IMR-90 (cell line): Measurements from ENCODE around the gene TRPM1. TPM values are rescaled to one million over a fixed set of nuclear protein-coding genes. Genes with fewer than 3 reads are reported as not detected.

Experiments used
- ATAC-seq: fragments of 200-7000 bp; cut with Tn5 transposase; 2 replicates; pipeline ENCODE4 v1.9.1; 2020; ENCODE audit warnings: low read depth, mild to moderate bottlenecking, moderate library complexity
- BruUV-seq: library from RNA; stranded (reverse); fragments of 400-500 nt; replicated peaks from 2 replicates; lab custom pipeline; 2021; lab: Mats Ljungman, UMichigan
- CTCF ChIA-PET: fragments of 300-600 bp; formaldehyde crosslinking; extraction: SDS; loops from one replicate; lab custom pipeline; 2021; ENCODE audit warnings: antibody characterized with exemption; lab: Yijun Ruan, JAX
- POLR2A ChIA-PET: fragments of 300-600 bp; sonication (Branson Sonifier 250); formaldehyde crosslinking; loops from one replicate; lab custom pipeline; 2022; ENCODE audit warnings: antibody characterized with exemption; ENCODE audit not compliant: unreplicated experiment; lab: Charles Lee
- DNase-seq: peaks from one replicate; pipeline ENCODE4 v3.0.0; 2013
- H2AFZ ChIP-seq: replicated peaks from 2 replicates; pipeline ENCODE3; 2013; ENCODE audit warnings: low read length, mild to moderate bottlenecking; ENCODE audit not compliant: poor library complexity
- H2AK5ac ChIP-seq: 2 replicates; pipeline ENCODE4 v1.6.1; 2013; ENCODE audit warnings: low read depth, low read length, inconsistent platforms
- H2AK9ac ChIP-seq: replicated peaks from 2 replicates; pipeline ENCODE3; 2013; ENCODE audit warnings: mild to moderate bottlenecking, low read depth, low read length, moderate library complexity; ENCODE audit not compliant: poor library complexity
- H2BK120ac ChIP-seq: 2 replicates; pipeline ENCODE4 v1.6.1; 2013; ENCODE audit warnings: low read depth, low read length, inconsistent platforms
- H2BK15ac ChIP-seq: 3 replicates; pipeline ENCODE4 v1.6.1; 2013; ENCODE audit warnings: low read depth, low read length, inconsistent platforms
- H2BK20ac ChIP-seq: 2 replicates; pipeline ENCODE4 v1.6.1; 2013; ENCODE audit warnings: low read depth, mild to moderate bottlenecking, inconsistent platforms, low read length, moderate library complexity
- H2BK5ac ChIP-seq: 2 replicates; pipeline ENCODE4 v1.6.1; 2013; ENCODE audit warnings: mild to moderate bottlenecking, low read depth, low read length, inconsistent platforms; ENCODE audit not compliant: poor library complexity, severe bottlenecking
- H3K14ac ChIP-seq: replicated peaks from 2 replicates; pipeline ENCODE4 v1.6.1; 2013; ENCODE audit warnings: low read depth, low read length, inconsistent platforms
- H3K18ac ChIP-seq: 2 replicates; pipeline ENCODE4 v1.6.1; 2013; ENCODE audit warnings: low read depth, low read length, control low read depth
- H3K23ac ChIP-seq: 2 replicates; pipeline ENCODE4 v1.6.1; 2013; ENCODE audit warnings: low read depth, low read length, inconsistent platforms
- H3K27ac ChIP-seq: 2 replicates; pipeline ENCODE4 v1.5.1; 2013; ENCODE audit warnings: mild to moderate bottlenecking, control low read depth, low read length; ENCODE audit not compliant: insufficient read depth
- H3K27me3 ChIP-seq: 2 replicates; pipeline ENCODE4 v1.6.1; 2013; ENCODE audit warnings: low read length; ENCODE audit not compliant: control insufficient read depth, insufficient read depth
- H3K36me3 ChIP-seq: 2 replicates; pipeline ENCODE4 v1.6.1; 2013; ENCODE audit warnings: low read length, mixed read lengths; ENCODE audit not compliant: control insufficient read depth, insufficient read depth
- H3K4ac ChIP-seq: 2 replicates; pipeline ENCODE4 v1.6.1; 2013; ENCODE audit warnings: low read depth, low read length, inconsistent platforms
- H3K4me1 ChIP-seq: 2 replicates; pipeline ENCODE4 v1.6.1; 2013; ENCODE audit warnings: low read length, mixed read lengths; ENCODE audit not compliant: control insufficient read depth, insufficient read depth
- H3K4me2 ChIP-seq: 2 replicates; pipeline ENCODE4 v1.6.1; 2013; ENCODE audit warnings: low read depth, mild to moderate bottlenecking, control low read depth, low read length, moderate library complexity
- H3K4me3 ChIP-seq: 2 replicates; pipeline ENCODE4 v1.5.1; 2013; ENCODE audit warnings: low read depth, mild to moderate bottlenecking, control low read depth, low read length, moderate library complexity; ENCODE audit not compliant: insufficient read depth
- H3K56ac ChIP-seq: 2 replicates; pipeline ENCODE4 v1.6.1; 2013; ENCODE audit warnings: low read length, inconsistent platforms; ENCODE audit not compliant: insufficient read depth; ENCODE audit errors: extremely low read depth
- H3K79me1 ChIP-seq, 2 experiments: 2 replicates each; pipeline ENCODE4 v1.6.1; 2013; ENCODE audit warnings: low read length in 2 of 2, inconsistent platforms in 1 of 2, low read depth in 1 of 2
- H3K9ac ChIP-seq: 2 replicates; pipeline ENCODE4 v1.6.1; 2013; ENCODE audit warnings: low read depth, low read length, control low read depth
- H3K9me1 ChIP-seq: 2 replicates; pipeline ENCODE4 v1.6.1; 2013; ENCODE audit warnings: low read length, inconsistent platforms; ENCODE audit not compliant: insufficient read depth
- H3K9me3 ChIP-seq: 2 replicates; pipeline ENCODE4 v1.6.1; 2013; ENCODE audit warnings: low read length; ENCODE audit not compliant: control insufficient read depth, insufficient read depth
- H4K20me1 ChIP-seq: 2 replicates; pipeline ENCODE4 v1.6.1; 2013; ENCODE audit warnings: low read length, inconsistent platforms; ENCODE audit not compliant: insufficient read depth
- H4K5ac ChIP-seq: 2 replicates; pipeline ENCODE4 v1.6.1; 2013; ENCODE audit warnings: mild to moderate bottlenecking, low read depth, low read length, control low read depth
- H4K8ac ChIP-seq, 2 experiments: 2 replicates each; pipeline ENCODE4 v1.6.1; 2013; ENCODE audit warnings: low read depth in 2 of 2, low read length in 2 of 2, control low read depth in 1 of 2, inconsistent platforms in 1 of 2
- H4K91ac ChIP-seq: 2 replicates; pipeline ENCODE4 v1.6.1; 2013; ENCODE audit warnings: low read depth, low read length, inconsistent platforms; ENCODE audit not compliant: insufficient read depth
- BHLHE40 ChIP-seq: fragments of 150-350 bp; IDR thresholded peaks from 2 replicates; pipeline ENCODE4 v1.6.1; 2016; ENCODE audit warnings: mild to moderate bottlenecking, low read depth, low read length
- CEBPB ChIP-seq: IDR thresholded peaks from 2 replicates; pipeline ENCODE4 v1.6.1; 2012; ENCODE audit warnings: low read depth, low read length, improper control_type of control experiment
- CHD1 ChIP-seq: IDR thresholded peaks from 2 replicates; pipeline ENCODE4 v1.6.1; 2012; ENCODE audit warnings: low read depth, low read length, improper control_type of control experiment
- MAFK ChIP-seq: IDR thresholded peaks from 2 replicates; pipeline ENCODE4 v1.6.1; 2012; ENCODE audit warnings: low read depth, low read length, improper control_type of control experiment
- MAZ ChIP-seq: IDR thresholded peaks from 2 replicates; pipeline ENCODE4 v1.6.1; 2012; ENCODE audit warnings: low read depth, mild to moderate bottlenecking, low read length, improper control_type of control experiment, moderate library complexity, borderline replicate concordance
- MXI1 ChIP-seq: IDR thresholded peaks from 2 replicates; pipeline ENCODE4 v1.6.1; 2012; ENCODE audit warnings: low read depth, mild to moderate bottlenecking, low read length, moderate library complexity, borderline replicate concordance
- NFE2L2 ChIP-seq: fragments of 150-350 bp; IDR thresholded peaks from 2 replicates; pipeline ENCODE4 v1.6.1; 2016; ENCODE audit warnings: low read depth, mild to moderate bottlenecking, low read length
- POLR2A ChIP-seq: IDR thresholded peaks from 2 replicates; pipeline ENCODE4 v1.6.1; 2012; ENCODE audit warnings: mild to moderate bottlenecking, low read depth, low read length
- RAD21 ChIP-seq: IDR thresholded peaks from 2 replicates; pipeline ENCODE4 v1.6.1; 2012; ENCODE audit warnings: low read length, improper control_type of control experiment
- RCOR1 ChIP-seq: IDR thresholded peaks from 2 replicates; pipeline ENCODE4 v1.6.1; 2012; ENCODE audit warnings: mild to moderate bottlenecking, low read length, improper control_type of control experiment; ENCODE audit not compliant: insufficient replicate concordance
- RFX5 ChIP-seq: IDR thresholded peaks from 2 replicates; pipeline ENCODE4 v1.8.0; 2012; ENCODE audit warnings: low read depth, mild to moderate bottlenecking, low read length, moderate library complexity
- SMC3 ChIP-seq: fragments of 150-350 bp; IDR thresholded peaks from 2 replicates; pipeline ENCODE4 v1.6.1; 2016; ENCODE audit warnings: low read depth, mild to moderate bottlenecking, antibody characterized with exemption, low read length, moderate library complexity
- WGBS, 2 experiments: methylation state at CpG; one replicate each; pipeline versions ENCODE4 v1.1.5 to v1.1.7; 2013; ENCODE audit warnings: missing lambda C conversion rate in 2 of 2; ENCODE audit not compliant: insufficient read length in 1 of 2; ENCODE audit errors: extremely low coverage in 2 of 2; 5-methylcytosine and 5-hydroxymethylcytosine counted together
- dilution Hi-C: fragments of 300-500 bp; cut with HindIII; formaldehyde crosslinking; loops from one replicate; pipeline ENCODE4 v1.14.3; 2018; ENCODE audit warnings: low sequenced_read_pairs; ENCODE audit not compliant: unreplicated experiment
- in situ Hi-C: fragments of 300-500 bp; cut with MboI; formaldehyde crosslinking; loops from 3 replicates; pipeline ENCODE4 v1.14.3; 2019; ENCODE audit warnings: low sequenced_read_pairs, inconsistent platforms, mixed read lengths
- intact Hi-C: fragments of 100-400 bp; cut with micrococcal nuclease; formaldehyde crosslinking; loops from 2 replicates; pipeline ENCODE4 v1.10.0; 2022
- polyA plus RNA-seq, 3 experiments: library from polyadenylated mRNA; depleted of rRNA; stranded (reverse); fragments of >200 nt; gene quantifications; 2 replicates each; pipeline ENCODE4 v1.2.3, GENCODE V29; 2012; ENCODE audit warnings: low replicate concordance in 1 of 3
- total RNA-seq: library from RNA; depleted of rRNA; stranded (reverse); fragments of >200 nt; gene quantifications from 2 replicates; pipeline ENCODE4 v1.2.3, GENCODE V29; 2012
- TF ChIP-seq, protein P1 (sequence below): fragments of 150-350 bp; IDR thresholded peaks from 2 replicates; pipeline ENCODE4 v1.6.1; 2016; ENCODE audit warnings: low read depth, mild to moderate bottlenecking, low read length, moderate library complexity, borderline replicate concordance
- TF ChIP-seq, protein P2 (sequence below): fragments of 150-350 bp; IDR thresholded peaks from 2 replicates; pipeline ENCODE4 v1.6.1; 2017; ENCODE audit warnings: mild to moderate bottlenecking, antibody characterized with exemption, low read length, low read depth

TRPM1 gene
- total and polyA plus RNA-seq, 2 of the 4 experiments (the other 2 are of a cell fraction) = not detected

GRCh38 chr15:30953731-30954378, 147.7 kb downstream of the TRPM1 start:
- Histone ChIP-seq H3K18ac (peak overlapping the region; percentile 47), H2AFZ (peak overlapping the region; percentile 81), H2BK20ac (peak overlapping the region; percentile 11; the same call in 1 of the 2 replicates), H4K91ac (peak overlapping the region; percentile 82), H2AK9ac (peak overlapping the region; percentile 68), H3K9me3 (no peaks in the 10 kb centered on the region), H3K27ac (peak overlapping the region; percentile 86), H3K4me1 (peaks cover 9% of the 10 kb centered on the region), H3K56ac (no peak overlapping the region), H3K14ac (peak overlapping the region; percentile 34), H3K79me1 (peaks cover 0 to 14% of the 10 kb centered on the region in 2 experiments; a peak in 2 of 4 replicates), H2AK5ac (peak overlapping the region; percentile 96; the same call in 1 of the 2 replicates), H3K4me3 (no peak overlapping the region), H2BK5ac (peak overlapping the region; percentile 88), H4K8ac (peak overlapping the region in 1 of 2 experiments; percentile 80; a peak in 2 of 4 replicates), H4K20me1 (peaks cover 3% of the 10 kb centered on the region), H3K9ac (no peak overlapping the region), H2BK120ac (peak overlapping the region; percentile 66), H4K5ac (peak overlapping the region; percentile 11; the same call in 1 of the 2 replicates), H2BK15ac (peak overlapping the region; percentile 59; the same call in 1 of the 3 replicates), H3K4me2 (no peak overlapping the region; the same call in 1 of the 2 replicates), H3K36me3 (peaks cover 28% of the 10 kb centered on the region), H3K27me3 (no peaks in the 10 kb centered on the region), H3K9me1 (peaks cover 9% of the 10 kb centered on the region), H3K4ac (peak overlapping the region; percentile 91), H3K23ac (peak overlapping the region; percentile 43)
- DNase-seq (peak; percentile 96), ATAC-seq (peak; percentile 95)
- CTCF ChIA-PET = interaction anchor here (1.8 kb wide), 1 partner anchor 175 kb away, joined by 3 read pairs; no protein-coding TSS in a partner anchor
- in situ Hi-C loops (no loop called here), dilution Hi-C loops (no loop called here), intact Hi-C loops (loop anchor here (1.0 to 2.0 kb wide), 2 partner anchors 37 to 175 kb away; partner anchors contain the start of gene MTMR10)
- 0% methylated on average over 2 of the region's 7 CpGs; no CpG with 5 or more reads in 1 of the 2 experiments for WGBS, 2 experiments
- no TSS peak for BruUV-seq
- POLR2A ChIA-PET = no interaction called here
- TF ChIP-seq CEBPB (peak; percentile 90), BHLHE40 (no peak), RAD21 (peak; percentile 27), NFE2L2 (peak; percentile 81), MXI1 (peak; percentile 46; the same call in 1 of the 2 replicates), RFX5 (no peak), SMC3 (no peak), MAZ (peak; percentile 32; the same call in 1 of the 2 replicates), MAFK (peak; percentile 43; the same call in 1 of the 2 replicates), CHD1 (no peak), RCOR1 (peak; percentile 41), POLR2A (no peak)
- TF ChIP-seq, protein P1, sequence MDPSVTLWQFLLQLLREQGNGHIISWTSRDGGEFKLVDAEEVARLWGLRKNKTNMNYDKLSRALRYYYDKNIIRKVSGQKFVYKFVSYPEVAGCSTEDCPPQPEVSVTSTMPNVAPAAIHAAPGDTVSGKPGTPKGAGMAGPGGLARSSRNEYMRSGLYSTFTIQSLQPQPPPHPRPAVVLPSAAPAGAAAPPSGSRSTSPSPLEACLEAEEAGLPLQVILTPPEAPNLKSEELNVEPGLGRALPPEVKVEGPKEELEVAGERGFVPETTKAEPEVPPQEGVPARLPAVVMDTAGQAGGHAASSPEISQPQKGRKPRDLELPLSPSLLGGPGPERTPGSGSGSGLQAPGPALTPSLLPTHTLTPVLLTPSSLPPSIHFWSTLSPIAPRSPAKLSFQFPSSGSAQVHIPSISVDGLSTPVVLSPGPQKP = no peak
- TF ChIP-seq, protein P2, sequence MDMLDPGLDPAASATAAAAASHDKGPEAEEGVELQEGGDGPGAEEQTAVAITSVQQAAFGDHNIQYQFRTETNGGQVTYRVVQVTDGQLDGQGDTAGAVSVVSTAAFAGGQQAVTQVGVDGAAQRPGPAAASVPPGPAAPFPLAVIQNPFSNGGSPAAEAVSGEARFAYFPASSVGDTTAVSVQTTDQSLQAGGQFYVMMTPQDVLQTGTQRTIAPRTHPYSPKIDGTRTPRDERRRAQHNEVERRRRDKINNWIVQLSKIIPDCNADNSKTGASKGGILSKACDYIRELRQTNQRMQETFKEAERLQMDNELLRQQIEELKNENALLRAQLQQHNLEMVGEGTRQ = no peak
